Measurements from ENCODE around the gene RNASE1.
"Not testable (repeated sequence)": the region's sequence is repeated elsewhere in the genome, so short reads cannot be mapped to it uniquely, and the experiment has no call there.

Gene RNASE1

DNA sequence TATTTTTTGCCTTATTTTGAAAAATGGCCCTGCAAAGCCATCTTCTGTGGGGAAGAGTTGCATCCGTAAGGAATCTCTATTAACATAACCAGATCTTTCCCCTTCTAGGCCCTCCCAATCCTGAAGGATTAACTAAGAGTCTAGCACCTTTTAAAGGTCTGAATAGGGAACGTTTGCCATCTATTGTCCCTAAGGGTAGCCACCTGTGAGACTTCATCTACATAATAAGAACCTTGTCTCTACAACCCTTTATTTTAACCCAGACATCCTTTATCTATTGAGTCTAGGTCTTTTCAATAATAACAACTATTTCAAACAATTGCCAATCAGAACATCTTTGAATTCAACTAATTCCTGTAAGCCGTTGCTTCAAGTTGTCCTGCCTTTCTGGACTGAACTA is 30.0 kb downstream of the RNASE1 start:
- DNase-seq (ENCODE audit: low spot score) = peak; percentile 31

DNA sequence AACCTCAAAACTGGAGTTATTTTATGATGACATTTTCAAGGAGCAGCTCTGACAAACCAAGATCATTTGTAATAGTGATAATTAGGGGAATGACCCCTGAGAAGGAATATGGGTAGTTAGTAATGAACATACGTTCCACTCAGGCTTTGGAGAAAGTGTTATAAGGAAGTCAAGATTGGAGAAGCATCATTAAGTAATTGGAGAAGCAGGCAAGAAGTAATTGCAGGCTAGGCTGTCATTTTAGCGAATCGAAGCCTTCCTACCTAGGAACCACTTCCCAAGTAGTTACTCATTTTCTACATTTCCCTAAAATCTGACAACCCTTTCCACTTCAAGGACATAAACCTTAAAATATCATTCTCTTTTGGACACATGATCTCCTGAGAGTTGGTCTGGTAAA is 33.2 kb downstream of the RNASE1 start:
- no peak for DNase-seq (ENCODE audit: low spot score)

GRCh38 chr14:20768593-20768892 is 34.1 kb downstream of the RNASE1 start:
- DNase-seq (ENCODE audit: low spot score) = no peak

GRCh38 chr14:20760950-20761349 is 41.7 kb downstream of the RNASE1 start:
- no peak for DNase-seq (ENCODE audit: low spot score)

DNA sequence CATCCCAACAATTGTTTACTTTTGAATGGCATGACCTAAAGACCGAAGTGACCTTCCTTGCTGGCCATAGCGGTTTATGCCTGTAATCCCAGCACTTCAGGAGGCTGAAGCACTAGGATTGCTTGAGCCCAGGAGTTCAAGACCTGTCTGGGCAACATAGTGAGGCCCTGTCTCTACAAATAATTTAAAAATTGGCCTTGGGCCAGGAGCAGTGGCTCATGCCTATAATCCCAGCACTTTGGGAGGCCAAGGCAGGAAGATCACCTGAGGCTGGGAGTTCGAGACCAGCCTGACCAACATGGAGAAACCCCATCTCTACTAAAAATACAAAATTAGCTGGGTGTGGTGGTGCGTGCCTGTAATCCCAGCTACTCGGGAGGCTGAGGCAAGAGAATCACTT is 43.2 kb downstream of the RNASE1 start:
- not testable (repeated sequence) for DNase-seq (ENCODE audit: low spot score)

- peak; percentile 64 for DNase-seq (ENCODE audit: low spot score)
These were observed 44.7 kb downstream of the RNASE1 start for GRCh38 chr14:20757965-20758364.

- DNase-seq (ENCODE audit: low spot score) = no peak
These were observed 47.6 kb downstream of the RNASE1 start for GRCh38 chr14:20755037-20755436.

GRCh38 chr14:20754308-20754707 is 48.3 kb downstream of the RNASE1 start:
- DNase-seq (ENCODE audit: low spot score) = no peak

- no peak for DNase-seq (ENCODE audit: low spot score)
These were observed 50.6 kb downstream of the RNASE1 start for GRCh38 chr14:20751963-20752562.

Data from iPS-NIHi11 (cell line).